Astrocyte of the cerebellum (primary cell): ENCODE data around the gene ARID5A.

Experiments
- DNase-seq: peaks from one replicate; pipeline ENCODE4 v3.0.0-alpha.2; 2011; ENCODE audit warnings: low read depth
- H3K4me3 ChIP-seq: 2 replicates; pipeline ENCODE4 v1.5.1; 2011; ENCODE audit warnings: mild to moderate bottlenecking, low read depth, low read length, moderate library complexity
- in situ Hi-C: cut with HindIII; loops from 2 replicates; pipeline ENCODE4 v1.10.0; 2017; ENCODE audit warnings: low sequenced_read_pairs
- TF ChIP-seq, protein P1 (sequence below): IDR thresholded peaks from 2 replicates; pipeline ENCODE4 v1.5.1; 2012; ENCODE audit warnings: low read length, low read depth, moderate library complexity, mild to moderate bottlenecking; ENCODE audit errors: missing control alignments

Gene ARID5A

DNA sequence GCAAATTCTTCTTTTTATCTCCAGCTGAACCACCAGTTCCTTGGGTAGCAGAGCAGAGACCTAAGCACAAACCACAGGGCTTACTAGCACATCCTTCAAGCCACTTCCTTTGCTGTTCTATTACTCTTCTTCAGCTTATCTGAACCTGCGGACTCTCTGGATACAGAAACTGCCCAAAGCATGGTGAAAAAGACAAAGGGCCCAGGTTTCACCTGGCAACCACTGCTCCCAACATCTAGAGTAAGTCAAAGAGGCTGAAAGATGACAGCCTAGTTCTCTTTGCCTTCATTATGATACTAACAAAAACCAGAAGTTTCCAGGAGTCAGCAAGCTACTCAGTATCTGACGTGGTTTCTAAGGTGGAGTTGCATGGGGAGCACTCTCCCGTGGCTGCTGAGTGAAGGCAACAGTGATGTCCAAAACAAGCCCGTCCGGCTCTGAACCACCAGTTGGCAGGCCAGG lies 58.2 kb downstream of the ARID5A start:
- no peak for DNase-seq
- H3K4me3 ChIP-seq: no peak overlapping the region
- in situ Hi-C loops: no loop called here
- TF ChIP-seq, protein P1, sequence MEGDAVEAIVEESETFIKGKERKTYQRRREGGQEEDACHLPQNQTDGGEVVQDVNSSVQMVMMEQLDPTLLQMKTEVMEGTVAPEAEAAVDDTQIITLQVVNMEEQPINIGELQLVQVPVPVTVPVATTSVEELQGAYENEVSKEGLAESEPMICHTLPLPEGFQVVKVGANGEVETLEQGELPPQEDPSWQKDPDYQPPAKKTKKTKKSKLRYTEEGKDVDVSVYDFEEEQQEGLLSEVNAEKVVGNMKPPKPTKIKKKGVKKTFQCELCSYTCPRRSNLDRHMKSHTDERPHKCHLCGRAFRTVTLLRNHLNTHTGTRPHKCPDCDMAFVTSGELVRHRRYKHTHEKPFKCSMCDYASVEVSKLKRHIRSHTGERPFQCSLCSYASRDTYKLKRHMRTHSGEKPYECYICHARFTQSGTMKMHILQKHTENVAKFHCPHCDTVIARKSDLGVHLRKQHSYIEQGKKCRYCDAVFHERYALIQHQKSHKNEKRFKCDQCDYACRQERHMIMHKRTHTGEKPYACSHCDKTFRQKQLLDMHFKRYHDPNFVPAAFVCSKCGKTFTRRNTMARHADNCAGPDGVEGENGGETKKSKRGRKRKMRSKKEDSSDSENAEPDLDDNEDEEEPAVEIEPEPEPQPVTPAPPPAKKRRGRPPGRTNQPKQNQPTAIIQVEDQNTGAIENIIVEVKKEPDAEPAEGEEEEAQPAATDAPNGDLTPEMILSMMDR: no peak

GRCh38 chr2:96596596-96596995 lies 60.0 kb downstream of the ARID5A start:
- no peak for DNase-seq
- no peak overlapping the region for H3K4me3 ChIP-seq
- TF ChIP-seq, protein P1: no peak
- in situ Hi-C loops: no loop called here

DNA sequence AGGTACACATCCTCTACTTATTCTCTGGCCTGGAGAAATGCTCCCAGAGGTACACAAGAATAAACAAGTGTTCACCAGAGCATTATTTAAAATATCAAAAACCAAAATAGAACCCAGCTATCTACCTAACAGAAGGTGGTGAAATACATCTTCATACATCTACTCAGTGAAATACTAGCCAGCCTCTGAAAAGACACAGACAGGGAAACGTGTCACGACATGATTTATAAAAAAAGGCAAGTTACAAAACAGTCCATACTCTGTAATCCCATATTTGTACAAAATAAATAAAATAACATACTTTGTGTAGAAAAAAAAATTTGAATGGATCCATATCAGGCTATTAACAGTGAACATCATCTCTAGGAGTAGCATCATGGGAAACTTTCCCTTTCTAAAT lies 63.4 kb downstream of the ARID5A start:
- H3K4me3 ChIP-seq: no peak overlapping the region
- TF ChIP-seq, protein P1: no peak
- DNase-seq: no peak
- in situ Hi-C loops: no loop called here

GRCh38 chr2:96601382-96602292 lies 65.1 kb downstream of the ARID5A start:
- H3K4me3 ChIP-seq: no peak overlapping the region
- in situ Hi-C loops: no loop called here
- DNase-seq: no peak
- TF ChIP-seq, protein P1: no peak
